Measurements from ENCODE around the gene DCTPP1. TPM values are rescaled to one million over a fixed set of nuclear protein-coding genes. Genes with fewer than 3 reads are reported as not detected.

Gene DCTPP1
- polyA plus RNA-seq, 1 donor from 2014 or later = 47.3 TPM

DNA sequence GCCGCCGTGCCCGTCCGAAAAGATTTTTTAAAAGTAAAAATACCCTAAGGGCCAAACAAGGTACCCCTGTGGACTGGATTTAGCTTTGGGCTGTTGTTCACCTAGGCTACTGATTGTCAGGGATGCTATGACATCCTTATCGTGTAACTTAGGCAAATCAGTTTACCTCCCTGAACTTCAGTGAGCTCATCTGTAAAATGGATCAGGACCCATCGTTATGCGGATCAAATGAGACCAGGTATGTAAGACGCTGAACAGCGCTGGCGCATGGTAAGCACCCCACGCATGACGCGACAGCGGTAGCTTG lies 23.1 kb downstream of the DCTPP1 start:
- H3K27ac ChIP-seq (ENCODE audit: low read length) = no peak overlapping the region
- peak overlapping the region; percentile 68 for H3K9ac ChIP-seq (ENCODE audit: low read length)

DNA sequence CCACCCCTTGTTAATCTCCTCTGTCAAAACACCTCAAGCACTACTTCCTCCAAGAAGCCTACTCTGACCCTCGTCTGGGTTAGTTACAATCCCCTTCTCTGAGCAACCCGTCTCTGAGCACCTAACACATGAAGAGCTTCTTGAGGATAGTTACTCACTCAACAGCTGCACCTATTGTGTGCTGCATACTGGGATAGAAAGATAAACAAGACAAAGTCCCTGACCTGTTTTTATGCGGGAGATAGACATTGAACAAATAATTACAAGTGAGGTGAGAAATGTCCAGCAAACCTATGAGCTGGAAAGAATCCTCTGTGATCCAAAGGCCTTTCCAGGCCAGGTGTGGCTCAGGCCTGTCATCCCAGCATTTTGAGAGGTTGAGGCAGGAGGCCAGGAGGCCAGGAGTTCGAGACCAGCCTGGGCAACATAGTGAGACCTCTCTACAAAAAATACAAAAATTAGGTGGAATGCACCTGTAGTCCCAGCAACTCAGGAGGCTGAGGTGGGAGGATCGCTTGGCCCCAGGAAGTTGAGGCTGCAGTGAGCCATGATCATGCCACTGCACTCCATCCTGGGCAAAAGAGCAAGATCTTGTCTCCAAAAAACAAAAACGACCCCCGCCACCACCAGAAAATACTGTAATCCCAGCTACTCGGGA lies 27.9 kb downstream of the DCTPP1 start:
- no peak for TF ChIP-seq MXI1 (conservative IDR thresholded peaks at IDR 0.05; ENCODE audit: poor library complexity, severe bottlenecking)
- TF ChIP-seq, protein P1, sequence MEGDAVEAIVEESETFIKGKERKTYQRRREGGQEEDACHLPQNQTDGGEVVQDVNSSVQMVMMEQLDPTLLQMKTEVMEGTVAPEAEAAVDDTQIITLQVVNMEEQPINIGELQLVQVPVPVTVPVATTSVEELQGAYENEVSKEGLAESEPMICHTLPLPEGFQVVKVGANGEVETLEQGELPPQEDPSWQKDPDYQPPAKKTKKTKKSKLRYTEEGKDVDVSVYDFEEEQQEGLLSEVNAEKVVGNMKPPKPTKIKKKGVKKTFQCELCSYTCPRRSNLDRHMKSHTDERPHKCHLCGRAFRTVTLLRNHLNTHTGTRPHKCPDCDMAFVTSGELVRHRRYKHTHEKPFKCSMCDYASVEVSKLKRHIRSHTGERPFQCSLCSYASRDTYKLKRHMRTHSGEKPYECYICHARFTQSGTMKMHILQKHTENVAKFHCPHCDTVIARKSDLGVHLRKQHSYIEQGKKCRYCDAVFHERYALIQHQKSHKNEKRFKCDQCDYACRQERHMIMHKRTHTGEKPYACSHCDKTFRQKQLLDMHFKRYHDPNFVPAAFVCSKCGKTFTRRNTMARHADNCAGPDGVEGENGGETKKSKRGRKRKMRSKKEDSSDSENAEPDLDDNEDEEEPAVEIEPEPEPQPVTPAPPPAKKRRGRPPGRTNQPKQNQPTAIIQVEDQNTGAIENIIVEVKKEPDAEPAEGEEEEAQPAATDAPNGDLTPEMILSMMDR (IDR thresholded peaks at IDR 0.05; ENCODE audit: poor library complexity, severe bottlenecking) = no peak
- TF ChIP-seq SMC3 (conservative IDR thresholded peaks at IDR 0.05; ENCODE audit: poor library complexity) = no peak
- no peak for TF ChIP-seq TAF1 (IDR thresholded peaks at IDR 0.05; ENCODE audit: low read depth)
- no peak for TF ChIP-seq RAD21 (conservative IDR thresholded peaks at IDR 0.05)
- no peak for TF ChIP-seq POLR2AphosphoS5 (IDR thresholded peaks at IDR 0.05)
- TF ChIP-seq, protein P2, sequence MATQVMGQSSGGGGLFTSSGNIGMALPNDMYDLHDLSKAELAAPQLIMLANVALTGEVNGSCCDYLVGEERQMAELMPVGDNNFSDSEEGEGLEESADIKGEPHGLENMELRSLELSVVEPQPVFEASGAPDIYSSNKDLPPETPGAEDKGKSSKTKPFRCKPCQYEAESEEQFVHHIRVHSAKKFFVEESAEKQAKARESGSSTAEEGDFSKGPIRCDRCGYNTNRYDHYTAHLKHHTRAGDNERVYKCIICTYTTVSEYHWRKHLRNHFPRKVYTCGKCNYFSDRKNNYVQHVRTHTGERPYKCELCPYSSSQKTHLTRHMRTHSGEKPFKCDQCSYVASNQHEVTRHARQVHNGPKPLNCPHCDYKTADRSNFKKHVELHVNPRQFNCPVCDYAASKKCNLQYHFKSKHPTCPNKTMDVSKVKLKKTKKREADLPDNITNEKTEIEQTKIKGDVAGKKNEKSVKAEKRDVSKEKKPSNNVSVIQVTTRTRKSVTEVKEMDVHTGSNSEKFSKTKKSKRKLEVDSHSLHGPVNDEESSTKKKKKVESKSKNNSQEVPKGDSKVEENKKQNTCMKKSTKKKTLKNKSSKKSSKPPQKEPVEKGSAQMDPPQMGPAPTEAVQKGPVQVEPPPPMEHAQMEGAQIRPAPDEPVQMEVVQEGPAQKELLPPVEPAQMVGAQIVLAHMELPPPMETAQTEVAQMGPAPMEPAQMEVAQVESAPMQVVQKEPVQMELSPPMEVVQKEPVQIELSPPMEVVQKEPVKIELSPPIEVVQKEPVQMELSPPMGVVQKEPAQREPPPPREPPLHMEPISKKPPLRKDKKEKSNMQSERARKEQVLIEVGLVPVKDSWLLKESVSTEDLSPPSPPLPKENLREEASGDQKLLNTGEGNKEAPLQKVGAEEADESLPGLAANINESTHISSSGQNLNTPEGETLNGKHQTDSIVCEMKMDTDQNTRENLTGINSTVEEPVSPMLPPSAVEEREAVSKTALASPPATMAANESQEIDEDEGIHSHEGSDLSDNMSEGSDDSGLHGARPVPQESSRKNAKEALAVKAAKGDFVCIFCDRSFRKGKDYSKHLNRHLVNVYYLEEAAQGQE (IDR thresholded peaks at IDR 0.05; ENCODE audit: borderline replicate concordance) = no peak
- TF ChIP-seq EP300 (conservative IDR thresholded peaks at IDR 0.05; ENCODE audit: poor library complexity, severe bottlenecking) = no peak
- no peak for TF ChIP-seq EZH2 (IDR thresholded peaks at IDR 0.05; ENCODE audit: borderline replicate concordance, insufficient read depth, low read length, poor library complexity, severe bottlenecking)
- no peak overlapping the region for H2AFZ ChIP-seq (ENCODE audit: low read depth, low read length)
- no peaks in the 10 kb centered on the region for H3K9me3 ChIP-seq (ENCODE audit: low read length)
- H3K9ac ChIP-seq (ENCODE audit: low read length) = no peak overlapping the region
- no peaks in the 10 kb centered on the region for H3K27me3 ChIP-seq (ENCODE audit: insufficient read depth, low read depth, low read length)
- peaks cover 7% of the 10 kb centered on the region for H3K36me3 ChIP-seq (ENCODE audit: insufficient read depth, low read length)
- H3K9me2 ChIP-seq (ENCODE audit: insufficient read depth, low read length) = no peaks in the 10 kb centered on the region
- H3F3A ChIP-seq (ENCODE audit: insufficient read depth, low read length, poor library complexity, severe bottlenecking) = peaks cover 12% of the 10 kb centered on the region
- no peak overlapping the region for H3K4me2 ChIP-seq (ENCODE audit: low read length)
- no peak overlapping the region for H3K4me3 ChIP-seq (ENCODE audit: low read length)
- H3K79me2 ChIP-seq (replicated peaks; ENCODE audit: insufficient read depth, low read length) = peaks cover 8% of the 10 kb centered on the region
- peak overlapping the region; percentile 99 for H3K27ac ChIP-seq (ENCODE audit: low read length)
- no peaks in the 10 kb centered on the region for H4K20me1 ChIP-seq (ENCODE audit: insufficient read depth)

More for the DNA sequence above, 23.1 kb downstream of the DCTPP1 start:
- Histone ChIP-seq H3K4me3 (ENCODE audit: low read length) (peak overlapping the region; percentile 71), H3K36me3 (ENCODE audit: insufficient read depth, low read length) (no peaks in the 10 kb centered on the region), H4K20me1 (ENCODE audit: insufficient read depth) (no peaks in the 10 kb centered on the region), H3K9me3 (ENCODE audit: low read length) (no peaks in the 10 kb centered on the region), H3K9me2 (ENCODE audit: insufficient read depth, low read length) (no peaks in the 10 kb centered on the region), H3K27me3 (ENCODE audit: insufficient read depth, low read depth, low read length) (no peaks in the 10 kb centered on the region), H3K4me2 (ENCODE audit: low read length) (no peak overlapping the region), H2AFZ (ENCODE audit: low read depth, low read length) (peak overlapping the region; percentile 65), H3F3A (ENCODE audit: insufficient read depth, low read length, poor library complexity, severe bottlenecking) (no peaks in the 10 kb centered on the region), H3K79me2 (replicated peaks; ENCODE audit: insufficient read depth, low read length) (peaks cover 5% of the 10 kb centered on the region)
- TF ChIP-seq SMC3 (conservative IDR thresholded peaks at IDR 0.05; ENCODE audit: poor library complexity) (no peak), MXI1 (conservative IDR thresholded peaks at IDR 0.05; ENCODE audit: poor library complexity, severe bottlenecking) (no peak), EP300 (conservative IDR thresholded peaks at IDR 0.05; ENCODE audit: poor library complexity, severe bottlenecking) (no peak), TAF1 (IDR thresholded peaks at IDR 0.05; ENCODE audit: low read depth) (no peak), POLR2AphosphoS5 (IDR thresholded peaks at IDR 0.05) (no peak), EZH2 (IDR thresholded peaks at IDR 0.05; ENCODE audit: borderline replicate concordance, insufficient read depth, low read length, poor library complexity, severe bottlenecking) (no peak), RAD21 (conservative IDR thresholded peaks at IDR 0.05) (no peak)
- TF ChIP-seq, protein P2 (IDR thresholded peaks at IDR 0.05; ENCODE audit: borderline replicate concordance) = no peak
- TF ChIP-seq, protein P1 (IDR thresholded peaks at IDR 0.05; ENCODE audit: poor library complexity, severe bottlenecking) = no peak
